GM18951 (cell line): Measurements from ENCODE around the gene VANGL1.

ENCODE experiments used
- POLR2A ChIP-seq: IDR thresholded peaks from 4 replicates; pipeline ENCODE4 v1.6.1; 2011; ENCODE audit warnings: mild to moderate bottlenecking; ENCODE audit not compliant: insufficient read length, insufficient read depth; ENCODE audit errors: extremely low read depth
- in situ Hi-C: fragments of 300-500 bp; cut with MboI; formaldehyde crosslinking; loops from one replicate; pipeline ENCODE4 v1.12.0; 2022; ENCODE audit warnings: low sequenced_read_pairs, mixed read lengths, inconsistent platforms; ENCODE audit not compliant: unreplicated experiment

Gene VANGL1

GRCh38 chr1:115641762-115642167 lies at the start of gene VANGL1:
Gene VANGL1 (plus strand): TSS chr1:115641970. CDS start chr1:115651414, 9,444 bp downstream.
- in situ Hi-C loops = no loop called here

DNA sequence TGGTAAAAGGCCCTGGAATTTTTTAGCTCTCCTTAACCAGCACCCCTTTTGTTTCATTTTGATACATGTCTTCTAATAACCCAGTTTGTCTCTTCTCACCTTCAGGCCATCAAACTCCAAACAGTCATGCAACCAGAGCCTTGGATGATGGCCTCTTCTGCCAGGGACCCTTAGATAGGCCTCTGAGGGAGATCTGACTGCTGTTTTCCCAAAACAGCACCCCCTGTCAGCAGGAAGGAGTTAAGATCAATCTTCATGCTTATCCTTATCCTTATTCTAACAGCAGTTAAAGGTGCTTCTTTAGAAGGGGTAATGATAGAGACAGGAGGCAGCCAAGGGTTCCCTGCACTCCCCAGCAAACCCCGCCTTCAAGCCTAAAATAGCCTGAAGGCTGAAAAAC lies 49.5 kb upstream of the VANGL1 start:
- in situ Hi-C loops = loop anchor here (10.0 kb wide), 1 partner anchor 457 kb away; no protein-coding TSS in a partner anchor
- no peak for TF ChIP-seq POLR2A

More at GRCh38 chr1:115641762-115642167, at the start of gene VANGL1:
- TF ChIP-seq POLR2A = peak; percentile 60

DNA sequence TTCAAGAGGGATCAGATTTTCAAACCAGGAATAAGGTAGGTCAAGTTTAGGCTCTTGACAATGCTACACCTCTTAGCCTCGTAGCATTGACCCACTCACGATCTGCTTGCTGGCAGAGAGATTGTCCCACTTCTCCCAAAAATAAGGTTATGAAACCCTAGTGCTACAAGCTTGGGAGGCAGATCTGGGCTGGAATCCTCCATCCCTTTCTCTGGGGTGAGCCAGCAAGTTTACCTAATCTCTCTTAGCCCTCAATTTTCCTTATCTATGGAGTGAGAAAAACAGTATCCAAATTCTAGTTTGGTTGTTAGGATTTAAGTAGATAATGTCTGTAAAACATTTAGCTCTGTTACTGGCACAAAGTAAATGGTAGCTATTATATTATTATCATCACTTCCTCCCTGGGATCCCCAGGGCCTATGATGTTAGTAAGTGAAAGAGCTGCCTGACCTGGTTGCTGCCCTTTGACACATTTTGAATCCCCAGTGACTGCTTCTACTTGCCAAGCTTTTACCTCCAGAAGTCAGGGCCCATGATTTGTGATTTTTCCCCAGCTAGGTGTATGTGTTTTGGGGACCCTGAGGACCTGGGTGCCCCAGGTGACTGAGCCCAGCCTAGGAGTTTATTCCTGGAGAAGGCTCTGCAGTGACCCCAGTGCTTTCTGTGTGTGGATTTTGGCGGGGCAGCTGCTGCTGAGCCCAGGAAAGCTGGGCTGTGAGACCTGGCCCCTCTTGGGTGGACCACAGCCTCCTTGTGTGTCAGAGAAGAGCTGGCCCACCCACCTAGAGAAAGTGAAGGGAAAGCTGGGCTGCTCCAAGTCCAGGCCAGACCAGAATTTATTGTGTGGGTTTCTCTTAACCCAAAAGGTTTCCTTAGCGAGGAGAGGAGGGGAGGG lies 48.2 kb upstream of the VANGL1 start:
- in situ Hi-C loops = loop anchor here (10.0 kb wide), 1 partner anchor 459 kb away; no protein-coding TSS in a partner anchor
- no peak for TF ChIP-seq POLR2A

DNA sequence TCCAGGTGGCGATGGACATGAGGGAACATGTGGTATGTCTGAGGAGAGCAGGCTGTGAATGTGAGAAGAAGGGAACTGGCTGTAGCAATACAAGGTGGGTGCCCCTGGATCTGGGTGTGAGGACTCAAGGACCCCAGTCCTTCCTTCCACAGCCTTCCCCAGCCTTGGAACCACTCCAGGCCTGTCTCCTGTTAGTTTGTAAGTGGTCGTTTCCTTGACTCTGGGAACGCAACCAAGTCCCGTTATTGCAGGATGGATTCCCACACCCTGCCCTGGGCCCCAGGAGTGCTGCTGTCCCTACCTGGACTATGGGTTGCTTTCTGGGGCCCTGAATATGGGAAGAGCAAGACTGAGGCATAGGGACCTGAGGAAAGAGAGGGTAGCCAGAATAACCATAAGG lies 47.2 kb upstream of the VANGL1 start:
- TF ChIP-seq POLR2A = no peak
- in situ Hi-C loops = loop anchor here (10.0 kb wide), 1 partner anchor 460 kb away; no protein-coding TSS in a partner anchor

- in situ Hi-C loops = loop anchor here (10.0 kb wide), 1 partner anchor 461 kb away; no protein-coding TSS in a partner anchor
- TF ChIP-seq POLR2A = no peak
These were observed 46.3 kb upstream of the VANGL1 start for GRCh38 chr1:115595279-115596079.

GRCh38 chr1:115596080-115596780 lies 45.5 kb upstream of the VANGL1 start:
- in situ Hi-C loops = loop anchor here (10.0 kb wide), 1 partner anchor 461 kb away; no protein-coding TSS in a partner anchor
- no peak for TF ChIP-seq POLR2A

- no peak for TF ChIP-seq POLR2A
- in situ Hi-C loops = no loop called here
These were observed 37.3 kb upstream of the VANGL1 start for GRCh38 chr1:115604508-115604907.

DNA sequence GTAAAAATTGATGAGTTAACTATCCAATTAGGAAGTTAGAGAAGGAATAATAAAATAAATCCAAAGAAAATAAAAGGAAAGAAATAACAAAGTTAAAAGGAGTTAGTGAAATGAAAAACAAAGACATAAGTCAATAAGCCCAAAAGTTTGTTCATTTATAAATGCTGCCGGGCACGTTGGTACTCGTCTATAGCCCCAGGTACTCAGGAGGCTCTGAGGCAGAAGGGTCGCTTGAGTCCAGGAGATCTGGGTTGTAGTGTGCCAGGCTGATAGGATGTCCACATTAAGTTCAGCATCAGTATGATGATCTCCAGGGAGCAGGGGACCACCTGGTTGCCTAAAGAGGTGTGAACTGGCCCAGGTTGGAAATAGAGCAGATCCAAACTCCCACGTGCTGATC lies 35.5 kb upstream of the VANGL1 start:
- no peak for TF ChIP-seq POLR2A
- in situ Hi-C loops = no loop called here

DNA sequence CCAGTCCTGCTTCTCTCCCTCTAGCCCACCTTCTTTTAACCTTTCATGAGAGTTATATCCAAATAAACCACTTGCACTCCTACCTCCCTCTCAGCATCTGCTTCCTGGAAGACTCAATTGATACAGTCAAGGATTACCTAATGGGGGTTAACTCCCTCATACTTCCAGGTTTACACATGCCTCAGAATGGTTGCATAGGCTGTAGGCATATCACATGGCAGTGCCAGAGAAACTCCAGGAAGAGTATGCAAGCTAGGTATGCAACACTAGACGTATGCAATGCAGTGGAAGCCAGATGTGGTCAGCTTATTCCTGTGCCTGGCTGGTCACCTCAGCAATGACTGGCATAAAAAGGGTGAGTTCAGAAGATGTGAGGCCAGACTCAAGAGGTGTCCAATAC lies 32.7 kb upstream of the VANGL1 start:
- in situ Hi-C loops = no loop called here
- no peak for TF ChIP-seq POLR2A

DNA sequence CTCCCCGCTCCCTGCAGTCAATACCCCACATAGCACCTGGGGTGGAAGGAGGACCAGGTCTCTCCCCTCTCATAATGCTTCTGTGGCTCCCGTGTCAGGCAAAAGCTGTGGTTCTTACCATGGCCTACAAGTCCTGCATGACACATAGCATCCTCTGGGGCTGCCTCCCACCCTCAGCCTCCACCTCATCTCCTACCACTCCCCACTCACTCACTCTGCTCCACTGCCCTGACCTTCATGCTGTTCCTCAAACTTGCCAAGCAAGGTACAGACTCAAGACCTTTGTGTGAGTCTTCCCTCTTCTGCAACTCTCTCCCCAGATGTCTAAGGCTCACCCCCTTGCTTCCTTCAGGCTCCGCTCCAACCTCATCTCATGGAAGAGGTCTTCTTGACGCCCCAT lies 28.0 kb upstream of the VANGL1 start:
- TF ChIP-seq POLR2A = no peak
- in situ Hi-C loops = loop anchor here (10.0 kb wide), 1 partner anchor 101 kb away; no protein-coding TSS in a partner anchor

DNA sequence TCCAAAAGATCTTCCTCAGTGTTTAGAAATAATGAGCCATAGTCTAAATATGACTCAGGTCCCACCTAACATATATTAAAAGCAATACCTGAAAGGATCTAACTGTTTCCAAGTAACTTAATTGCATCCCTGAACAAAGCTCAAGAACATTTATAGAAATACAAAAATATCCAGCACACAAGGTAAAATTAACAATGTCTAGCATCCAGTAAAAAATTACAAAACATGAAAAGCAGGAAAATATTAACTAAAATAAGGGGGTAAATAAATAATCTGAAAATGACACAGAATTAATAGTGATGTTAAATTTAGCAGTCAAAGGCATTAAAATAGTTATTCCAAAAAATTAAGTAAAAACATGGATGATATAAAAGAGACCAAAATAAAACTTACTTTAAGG lies 21.3 kb upstream of the VANGL1 start:
- in situ Hi-C loops = no loop called here
- no peak for TF ChIP-seq POLR2A

- in situ Hi-C loops = no loop called here
These were observed 20.8 kb upstream of the VANGL1 start for GRCh38 chr1:115620950-115621349.

GRCh38 chr1:115624859-115625258 lies 16.9 kb upstream of the VANGL1 start:
- in situ Hi-C loops = no loop called here
- no peak for TF ChIP-seq POLR2A

More at GRCh38 chr1:115620950-115621349, 20.8 kb upstream of the VANGL1 start:
- TF ChIP-seq POLR2A = no peak
